ENCODE data around the gene ARHGEF10L.

GRCh38 chr1:17629460-17629859 lies 90.0 kb downstream of the ARHGEF10L start:
- TF ChIP-seq EZH2 (IDR thresholded peaks at IDR 0.05; ENCODE audit: low read length): no peak
- TF ChIP-seq CTCF (optimal IDR thresholded peaks at IDR 0.05 in 1 of 3, IDR thresholded peaks at IDR 0.05 in 1 of 3, conservative IDR thresholded peaks at IDR 0.05 in 1 of 3; ENCODE audit: extremely low read depth in 1 of 3, insufficient read depth in 2 of 3, low read length in 3 of 3): peak; percentile 32 to 74 (median 39)

All from keratinocyte (primary cell).